Measurements from ENCODE around the gene FHIT.

- TF ChIP-seq CTCF (conservative IDR thresholded peaks at IDR 0.05; ENCODE audit: low read depth, low read length) (no peak), POLR2A (IDR thresholded peaks at IDR 0.05; ENCODE audit: low read depth, low read length) (no peak), RFX5 (IDR thresholded peaks at IDR 0.05; ENCODE audit: low read depth, low read length) (no peak), CHD1 (IDR thresholded peaks at IDR 0.05; ENCODE audit: low read depth, low read length) (no peak), RCOR1 (IDR thresholded peaks at IDR 0.05; ENCODE audit: insufficient replicate concordance, low read length) (no peak), CEBPB (IDR thresholded peaks at IDR 0.05; ENCODE audit: low read depth, low read length) (no peak), USF2 (IDR thresholded peaks at IDR 0.05; ENCODE audit: low read depth, low read length) (no peak), MAZ (IDR thresholded peaks at IDR 0.05; ENCODE audit: borderline replicate concordance, low read depth, low read length) (no peak), SMC3 (IDR thresholded peaks at IDR 0.05; ENCODE audit: low read depth, low read length) (no peak), RAD21 (IDR thresholded peaks at IDR 0.05; ENCODE audit: low read length) (no peak)
Measured at GRCh38 chr3:59899061-59899460, 1352.2 kb downstream of the FHIT start.
